Stimulated activated naive B cell treated with anti-CD40 and anti-IgM and Interleukin-4, amounts not matched to agents 10 μg/mL and 1 μg/mL and 100 μg/mL, for 72 hours (primary cell): ENCODE data around the gene MAB21L4.

Experiments used
- ATAC-seq, 2 donors: fragments of 150-1000 bp; cut with Tn5 transposase; replicated peaks; 2 replicates each; pipeline ENCODE4 v1.10.0; 2021; ENCODE audit warnings: moderate library complexity in 1 of 2
- DNase-seq: peaks from one replicate; pipeline ENCODE4 v3.0.0; 2021
- H3K27ac Mint-ChIP-seq: one replicate; pipeline ENCODE4 v1.8.0; 2022; ENCODE audit warnings: mild to moderate bottlenecking, mixed read lengths
- H3K27me3 Mint-ChIP-seq, 2 donors: one replicate each; pipeline ENCODE4 v1.8.0; 2022; ENCODE audit warnings: mixed read lengths in 2 of 2
- H3K36me3 Mint-ChIP-seq, 2 donors: one replicate each; pipeline ENCODE4 v1.8.0; 2022; ENCODE audit warnings: mixed read lengths in 2 of 2, mild to moderate bottlenecking in 1 of 2
- H3K4me1 Mint-ChIP-seq, 2 donors: one replicate each; pipeline ENCODE4 v1.8.0; 2022; ENCODE audit warnings: mixed read lengths in 2 of 2, mild to moderate bottlenecking in 1 of 2
- H3K4me3 Mint-ChIP-seq, 2 donors: one replicate each; pipeline ENCODE4 v1.8.0; 2022; ENCODE audit warnings: mild to moderate bottlenecking in 2 of 2, mixed read lengths in 2 of 2, moderate library complexity in 1 of 2
- H3K9me3 Mint-ChIP-seq, 2 donors: one replicate each; pipeline ENCODE4 v1.8.0; 2022; ENCODE audit warnings: mixed read lengths in 2 of 2, mild to moderate bottlenecking in 1 of 2

MAB21L4 gene

GRCh38 chr2:240895656-240896388 is at the start of gene MAB21L4:
Gene MAB21L4, minus strand, starts transcription at chr2:240896156. Its CDS starts 159 bp downstream, at chr2:240895997.
- Mint-ChIP-seq H3K4me1 (peaks cover 0 to 4% of the 10 kb centered on the region in 2 donors), H3K9me3 (peaks cover 1 to 3% of the 10 kb centered on the region in 2 donors), H3K36me3 (no peaks in the 10 kb centered on the region), H3K4me3 (no peak within 1 kb of the TSS), H3K27me3 (peaks cover 3 to 20% of the 10 kb centered on the region in 2 donors), H3K27ac (no peak within 1 kb of the TSS)
- no peak for ATAC-seq
- DNase-seq: no peak

DNA sequence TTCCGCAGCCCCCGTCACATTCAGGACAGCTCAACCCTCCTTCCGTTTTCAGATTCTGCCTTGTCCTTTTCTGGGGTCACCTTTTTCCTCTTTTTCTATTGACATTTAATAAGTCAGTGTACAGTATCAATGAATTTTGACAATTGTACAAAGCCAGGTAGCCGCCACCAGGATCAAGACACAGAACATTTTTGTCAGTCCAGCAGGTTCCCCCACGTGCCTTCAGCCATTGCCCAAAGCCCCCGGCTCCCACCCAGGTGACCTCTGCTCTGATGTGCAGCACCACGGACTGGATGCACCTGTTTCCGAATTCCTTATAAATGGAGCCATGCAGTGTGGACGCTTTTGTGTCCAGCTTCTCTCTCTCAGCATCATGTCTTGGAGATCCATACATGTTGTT is 40.1 kb upstream of the MAB21L4 start:
- ATAC-seq: no peak
- Mint-ChIP-seq H3K4me1 (no peaks in the 10 kb centered on the region), H3K36me3 (peaks cover 5 to 10% of the 10 kb centered on the region in 2 donors), H3K27ac (no peak overlapping the region), H3K27me3 (peaks cover 0 to 38% of the 10 kb centered on the region in 2 donors), H3K9me3 (peaks cover 9 to 20% of the 10 kb centered on the region in 2 donors), H3K4me3 (no peak overlapping the region)
- no peak for DNase-seq

DNA sequence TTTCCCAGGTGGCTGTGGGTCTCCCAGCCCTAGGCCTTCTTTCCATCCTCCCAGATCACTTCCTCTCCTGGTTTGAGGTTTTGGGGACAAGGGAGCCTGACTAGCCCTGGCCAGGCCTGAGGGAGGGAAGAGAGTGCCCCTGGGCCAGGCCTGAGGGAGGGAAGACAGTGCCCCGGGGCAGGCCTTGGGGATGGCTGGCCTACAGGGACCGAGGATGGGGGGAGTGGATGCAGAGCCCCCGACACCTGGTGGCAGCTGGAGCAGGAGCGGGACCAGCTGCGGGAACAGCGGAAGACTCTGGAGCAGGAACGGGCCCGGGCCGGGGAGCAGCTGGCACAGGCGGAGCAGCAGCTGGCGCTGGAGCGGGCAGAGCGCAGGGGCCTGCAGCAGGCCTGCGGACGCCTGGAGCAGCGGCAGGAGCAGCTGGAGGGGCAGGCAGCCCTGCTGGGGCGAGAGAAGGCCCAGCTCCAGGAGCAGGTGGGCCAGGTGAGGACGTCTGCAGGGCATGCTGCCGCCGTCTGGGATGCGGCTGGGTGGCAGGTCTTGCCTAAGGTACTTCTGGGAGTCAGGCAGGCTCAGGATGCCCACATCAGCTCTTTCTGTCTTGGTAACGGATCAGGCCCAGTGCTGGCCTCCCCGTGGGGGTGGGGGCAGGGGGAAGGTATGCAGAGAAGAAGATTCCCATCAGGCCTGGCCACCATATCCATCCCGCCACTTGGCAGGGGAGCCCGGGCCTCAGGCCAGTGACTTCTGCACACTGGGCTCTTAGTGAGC is 39.3 kb upstream of the MAB21L4 start:
- Mint-ChIP-seq H3K27me3 (peaks cover 0 to 30% of the 10 kb centered on the region in 2 donors), H3K27ac (no peak overlapping the region), H3K4me3 (no peak overlapping the region), H3K4me1 (no peaks in the 10 kb centered on the region), H3K9me3 (peaks cover 9 to 20% of the 10 kb centered on the region in 2 donors), H3K36me3 (peaks cover 5 to 10% of the 10 kb centered on the region in 2 donors)
- ATAC-seq: no peak
- DNase-seq: no peak

GRCh38 chr2:240934701-240935102 is 38.7 kb upstream of the MAB21L4 start:
- ATAC-seq: no peak
- H3K9me3 Mint-ChIP-seq: peaks cover 9 to 20% of the 10 kb centered on the region in 2 donors
- no peak for DNase-seq
- no peak overlapping the region for H3K27ac Mint-ChIP-seq
- H3K36me3 Mint-ChIP-seq: peaks cover 5 to 10% of the 10 kb centered on the region in 2 donors
- H3K4me1 Mint-ChIP-seq: no peaks in the 10 kb centered on the region
- H3K4me3 Mint-ChIP-seq: no peak overlapping the region
- H3K27me3 Mint-ChIP-seq: peaks cover 0 to 30% of the 10 kb centered on the region in 2 donors

DNA sequence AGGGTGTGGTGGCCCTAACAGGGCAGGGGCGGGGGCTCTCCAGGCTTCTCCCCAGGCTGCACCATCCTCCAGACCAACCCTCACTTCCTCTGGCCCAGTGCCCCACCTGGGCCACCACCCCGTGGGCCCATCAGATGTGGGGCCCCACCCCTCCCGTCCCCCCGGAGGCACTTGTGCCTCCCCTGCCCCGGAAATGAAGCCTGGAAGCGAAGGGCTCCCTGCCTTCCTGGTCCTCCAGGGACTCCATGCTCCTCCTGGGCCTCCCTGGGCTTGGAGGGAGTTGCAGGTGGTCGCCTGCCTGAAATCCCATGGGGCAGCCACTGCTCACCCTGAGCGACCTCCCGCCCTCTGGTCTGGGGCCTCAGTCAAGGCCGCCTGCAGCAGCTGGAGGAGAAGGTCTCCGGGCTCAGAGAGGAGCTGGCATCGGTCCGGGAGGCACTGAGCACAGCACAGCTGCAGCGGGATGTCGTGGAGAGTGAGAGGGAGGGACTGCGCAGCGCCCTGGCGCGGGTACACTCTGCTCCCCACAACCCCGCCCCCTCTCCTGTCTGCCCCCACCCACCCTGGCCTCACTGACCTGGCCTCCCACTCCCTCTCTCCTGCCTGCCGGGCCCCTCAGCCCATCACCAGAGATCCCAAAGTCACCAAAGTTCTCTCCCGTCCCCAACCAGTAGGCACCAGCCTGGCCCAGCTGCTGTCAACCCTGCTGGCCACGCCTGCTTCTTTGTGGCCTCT is 38.2 kb upstream of the MAB21L4 start:
- peaks cover 5 to 10% of the 10 kb centered on the region in 2 donors for H3K36me3 Mint-ChIP-seq
- no peak overlapping the region for H3K27ac Mint-ChIP-seq
- DNase-seq (no peak), ATAC-seq (no peak)
- peaks cover under 1 to 31% of the 10 kb centered on the region in 2 donors for H3K27me3 Mint-ChIP-seq
- no peaks in the 10 kb centered on the region for H3K4me1 Mint-ChIP-seq
- no peak overlapping the region for H3K4me3 Mint-ChIP-seq
- peaks cover 9 to 20% of the 10 kb centered on the region in 2 donors for H3K9me3 Mint-ChIP-seq

- Mint-ChIP-seq H3K36me3 (peaks cover 5 to 10% of the 10 kb centered on the region in 2 donors), H3K9me3 (peaks cover 9 to 20% of the 10 kb centered on the region in 2 donors), H3K27me3 (peaks cover 9 to 39% of the 10 kb centered on the region in 2 donors), H3K27ac (no peak overlapping the region), H3K4me3 (no peak overlapping the region), H3K4me1 (no peaks in the 10 kb centered on the region)
- DNase-seq (no peak), ATAC-seq (no peak)
These were observed 37.4 kb upstream of the MAB21L4 start for GRCh38 chr2:240933048-240933965.

DNA sequence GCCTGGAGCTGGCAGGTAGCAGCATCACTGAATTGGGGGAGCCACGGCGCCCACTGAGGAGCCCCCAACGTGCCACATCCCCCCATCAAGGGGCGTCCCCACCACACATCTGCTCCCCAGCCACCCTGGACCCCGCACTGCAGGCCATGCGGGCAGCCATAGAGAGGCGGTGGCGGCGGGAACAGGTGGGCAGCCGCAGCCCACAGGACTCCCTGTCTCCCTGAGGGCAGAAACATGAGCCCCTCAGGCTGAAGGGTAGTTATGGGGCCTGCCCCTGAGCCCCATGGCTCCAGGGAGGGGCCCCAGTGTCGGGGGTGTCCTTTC is 36.7 kb upstream of the MAB21L4 start:
- peaks cover 9 to 35% of the 10 kb centered on the region in 2 donors for H3K27me3 Mint-ChIP-seq
- peaks cover 3 to 8% of the 10 kb centered on the region in 2 donors for H3K36me3 Mint-ChIP-seq
- no peak overlapping the region for H3K4me3 Mint-ChIP-seq
- ATAC-seq (no peak), DNase-seq (no peak)
- peaks cover 9 to 17% of the 10 kb centered on the region in 2 donors for H3K9me3 Mint-ChIP-seq
- no peaks in the 10 kb centered on the region for H3K4me1 Mint-ChIP-seq
- no peak overlapping the region for H3K27ac Mint-ChIP-seq

GRCh38 chr2:240932001-240932723 is 36.2 kb upstream of the MAB21L4 start:
- H3K27me3 Mint-ChIP-seq: peaks cover 9 to 32% of the 10 kb centered on the region in 2 donors
- H3K27ac Mint-ChIP-seq: no peak overlapping the region
- DNase-seq (no peak), ATAC-seq (no peak)
- H3K9me3 Mint-ChIP-seq: peaks cover 9 to 14% of the 10 kb centered on the region in 2 donors
- peaks cover 3 to 7% of the 10 kb centered on the region in 2 donors for H3K36me3 Mint-ChIP-seq
- H3K4me1 Mint-ChIP-seq: no peaks in the 10 kb centered on the region
- H3K4me3 Mint-ChIP-seq: no peak overlapping the region

DNA sequence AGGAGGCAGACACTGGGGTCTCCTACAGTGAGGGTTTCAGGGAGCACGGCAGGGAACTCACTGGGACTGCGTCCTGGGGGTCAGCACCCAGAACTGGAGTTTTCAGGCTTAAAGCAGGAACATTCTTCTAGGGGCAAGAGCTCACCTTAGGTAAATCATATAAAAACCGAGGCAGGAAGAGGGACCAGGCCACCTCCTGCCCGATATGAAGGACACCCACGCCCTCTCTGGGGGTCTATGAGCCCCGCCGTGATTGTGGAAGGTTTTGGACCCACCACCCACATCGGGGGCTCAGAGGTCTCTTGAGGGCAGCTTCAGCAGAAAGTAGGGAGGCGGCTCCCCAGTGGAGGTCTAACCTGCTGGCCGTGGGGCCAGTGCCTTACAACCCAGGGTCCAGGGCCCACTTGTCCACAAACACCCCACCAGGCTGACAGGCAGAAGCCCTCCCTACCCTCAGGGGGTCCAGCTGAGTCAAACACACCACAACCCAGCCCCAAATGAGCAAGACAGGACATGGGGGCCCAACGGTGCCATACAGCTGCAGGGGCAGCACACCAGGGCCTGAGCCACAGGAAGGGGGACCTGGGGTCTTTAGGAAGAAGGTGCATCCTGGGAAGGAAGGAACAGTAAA is 35.5 kb upstream of the MAB21L4 start:
- Mint-ChIP-seq H3K27ac (no peak overlapping the region), H3K9me3 (peaks cover 5 to 6% of the 10 kb centered on the region in 2 donors), H3K4me1 (no peaks in the 10 kb centered on the region), H3K4me3 (no peak overlapping the region), H3K27me3 (peaks cover 9 to 30% of the 10 kb centered on the region in 2 donors), H3K36me3 (peaks cover 3 to 4% of the 10 kb centered on the region in 2 donors)
- no peak for DNase-seq
- no peak for ATAC-seq

DNA sequence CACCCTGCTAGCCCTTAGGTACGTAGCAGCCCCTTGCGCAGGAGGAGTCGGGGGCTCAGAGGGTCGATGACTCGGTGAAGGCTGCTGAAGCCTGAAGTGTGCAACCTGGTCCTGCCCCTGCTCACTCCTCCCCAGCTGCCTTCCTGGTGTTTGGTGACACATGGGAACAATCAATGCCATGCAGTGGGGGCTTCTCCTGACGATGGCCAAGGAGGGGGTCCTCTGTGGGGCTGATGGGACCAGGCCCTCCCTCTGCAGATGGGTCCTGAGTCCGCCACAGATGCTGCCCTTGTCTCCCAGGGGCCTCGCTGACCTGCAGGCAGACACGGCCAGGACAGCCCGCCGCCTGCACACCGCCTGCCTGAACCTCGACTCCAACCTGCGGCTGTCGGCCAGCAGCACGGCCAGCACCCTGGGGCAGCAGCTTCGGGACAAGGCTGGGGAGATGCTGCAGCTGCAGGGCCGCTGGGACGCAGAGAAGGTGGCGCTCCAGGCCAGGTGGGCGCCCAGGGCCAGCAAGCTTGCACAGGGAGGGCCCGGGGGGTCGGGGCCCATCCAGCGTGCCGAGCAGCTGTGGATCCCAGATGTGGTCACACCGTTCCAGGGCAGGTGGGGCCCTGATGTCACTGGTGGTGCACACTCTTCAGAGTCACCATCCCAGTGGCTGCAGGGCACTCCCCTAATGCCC is 34.8 kb upstream of the MAB21L4 start:
- no peak for ATAC-seq
- no peaks in the 10 kb centered on the region for H3K9me3 Mint-ChIP-seq
- no peak overlapping the region for H3K27ac Mint-ChIP-seq
- H3K36me3 Mint-ChIP-seq: no peaks in the 10 kb centered on the region
- peaks cover 9 to 24% of the 10 kb centered on the region in 2 donors for H3K27me3 Mint-ChIP-seq
- H3K4me1 Mint-ChIP-seq: no peaks in the 10 kb centered on the region
- no peak overlapping the region for H3K4me3 Mint-ChIP-seq
- no peak for DNase-seq

GRCh38 chr2:240930096-240930630 is 34.2 kb upstream of the MAB21L4 start:
- DNase-seq: no peak
- ATAC-seq: no peak
- H3K27me3 Mint-ChIP-seq: peaks cover 9 to 20% of the 10 kb centered on the region in 2 donors
- no peak overlapping the region for H3K4me3 Mint-ChIP-seq
- H3K4me1 Mint-ChIP-seq: no peaks in the 10 kb centered on the region
- H3K9me3 Mint-ChIP-seq: no peaks in the 10 kb centered on the region
- no peak overlapping the region for H3K27ac Mint-ChIP-seq
- no peaks in the 10 kb centered on the region for H3K36me3 Mint-ChIP-seq
